GM23248 (cell line): ENCODE results near the gene SLC24A2.

Experiments
- EZH2 ChIP-seq: fragments of 200-600 bp; sonication (generic); IDR thresholded peaks from 2 replicates; pipeline ENCODE4 v1.6.1; 2018; ENCODE audit warnings: antibody characterized with exemption, mild to moderate bottlenecking; ENCODE audit not compliant: insufficient read depth, poor library complexity, severe bottlenecking
- EZH2phosphoT487 ChIP-seq: fragments of 200-600 bp; sonication (generic); IDR thresholded peaks from 2 replicates; pipeline ENCODE4 v1.6.1; 2018; ENCODE audit warnings: antibody characterized with exemption, moderate library complexity, mild to moderate bottlenecking, low read depth; ENCODE audit not compliant: insufficient read depth

DNA sequence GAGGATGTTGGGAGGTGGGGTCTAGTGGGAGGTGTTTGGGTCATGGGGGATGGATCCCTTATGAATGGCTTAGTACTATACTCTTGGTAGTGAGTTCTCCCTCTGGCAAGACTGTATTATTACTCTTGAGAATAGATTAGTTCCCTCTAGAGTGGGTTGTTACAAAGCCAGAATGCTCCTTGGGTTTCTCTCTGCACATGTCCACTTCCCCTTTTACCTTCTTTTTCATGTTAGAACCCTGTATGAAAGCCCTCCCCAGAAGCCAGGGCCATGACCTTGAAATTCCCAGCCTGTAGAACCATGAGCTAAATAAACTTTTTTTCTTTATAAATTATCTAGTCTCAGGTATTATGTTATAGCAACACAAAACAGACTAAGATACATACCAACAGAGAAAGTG, 31.1 kb downstream of the SLC24A2 start:
- no peak for TF ChIP-seq EZH2
- no peak for TF ChIP-seq EZH2phosphoT487
